ENCODE data around the gene ATXN2.

The ATXN2 gene

DNA sequence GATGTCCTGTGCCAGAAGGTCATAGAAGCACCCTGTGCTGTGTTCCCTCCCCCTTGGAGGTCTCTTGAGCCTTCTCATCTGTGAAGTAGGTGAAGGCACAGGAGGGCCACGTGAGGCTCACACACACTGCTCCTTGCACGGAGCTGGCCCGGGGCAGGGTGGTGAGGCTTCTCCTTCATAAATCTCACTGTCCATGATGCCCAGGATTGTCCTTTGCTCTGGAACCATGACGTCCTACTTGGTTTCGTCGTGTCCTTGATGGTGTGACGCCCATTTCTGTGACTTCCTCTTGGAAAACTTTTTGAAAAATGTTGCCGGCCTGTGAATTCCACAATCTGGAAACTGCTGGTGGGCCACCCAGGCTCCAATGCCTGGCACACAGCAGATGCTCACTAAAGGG lies 159.0 kb downstream of the ATXN2 start:
- ATAC-seq = no peak
- TF ChIP-seq TOX (CRISPR knock-in tag; IDR thresholded peaks at IDR 0.05; ENCODE audit: borderline replicate concordance) (no peak), ZNF565 (CRISPR knock-in tag; conservative IDR thresholded peaks at IDR 0.05; ENCODE audit: low read depth) (no peak), PPARA (CRISPR knock-in tag; IDR thresholded peaks at IDR 0.05; ENCODE audit: borderline replicate concordance) (no peak), ZFP3 (CRISPR knock-in tag; IDR thresholded peaks at IDR 0.05) (no peak), ZNF8 (CRISPR knock-in tag; IDR thresholded peaks at IDR 0.05) (no peak), ISL1 (CRISPR knock-in tag; IDR thresholded peaks at IDR 0.05) (no peak), ZFP30 (CRISPR knock-in tag; IDR thresholded peaks at IDR 0.05) (no peak), TCF4 (CRISPR knock-in tag; IDR thresholded peaks at IDR 0.05; ENCODE audit: borderline replicate concordance) (no peak), SNAI2 (CRISPR knock-in tag; IDR thresholded peaks at IDR 0.05) (no peak), GLIS3 (CRISPR knock-in tag; IDR thresholded peaks at IDR 0.05) (no peak), RARB (CRISPR knock-in tag; IDR thresholded peaks at IDR 0.05) (no peak), ZC3H10 (CRISPR knock-in tag; IDR thresholded peaks at IDR 0.05) (no peak), ESRRG (CRISPR knock-in tag; IDR thresholded peaks at IDR 0.05) (no peak), BACH2 (CRISPR knock-in tag; IDR thresholded peaks at IDR 0.05; ENCODE audit: borderline replicate concordance) (no peak)
- TF ChIP-seq, protein P1, sequence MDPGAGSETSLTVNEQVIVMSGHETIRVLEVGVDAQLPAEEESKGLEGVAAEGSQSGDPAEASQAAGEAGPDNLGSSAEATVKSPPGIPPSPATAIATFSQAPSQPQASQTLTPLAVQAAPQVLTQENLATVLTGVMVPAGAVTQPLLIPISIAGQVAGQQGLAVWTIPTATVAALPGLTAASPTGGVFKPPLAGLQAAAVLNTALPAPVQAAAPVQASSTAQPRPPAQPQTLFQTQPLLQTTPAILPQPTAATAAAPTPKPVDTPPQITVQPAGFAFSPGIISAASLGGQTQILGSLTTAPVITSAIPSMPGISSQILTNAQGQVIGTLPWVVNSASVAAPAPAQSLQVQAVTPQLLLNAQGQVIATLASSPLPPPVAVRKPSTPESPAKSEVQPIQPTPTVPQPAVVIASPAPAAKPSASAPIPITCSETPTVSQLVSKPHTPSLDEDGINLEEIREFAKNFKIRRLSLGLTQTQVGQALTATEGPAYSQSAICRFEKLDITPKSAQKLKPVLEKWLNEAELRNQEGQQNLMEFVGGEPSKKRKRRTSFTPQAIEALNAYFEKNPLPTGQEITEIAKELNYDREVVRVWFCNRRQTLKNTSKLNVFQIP (CRISPR knock-in tag; IDR thresholded peaks at IDR 0.05; ENCODE audit: borderline replicate concordance, low read depth) = no peak
- TF ChIP-seq, protein P2, sequence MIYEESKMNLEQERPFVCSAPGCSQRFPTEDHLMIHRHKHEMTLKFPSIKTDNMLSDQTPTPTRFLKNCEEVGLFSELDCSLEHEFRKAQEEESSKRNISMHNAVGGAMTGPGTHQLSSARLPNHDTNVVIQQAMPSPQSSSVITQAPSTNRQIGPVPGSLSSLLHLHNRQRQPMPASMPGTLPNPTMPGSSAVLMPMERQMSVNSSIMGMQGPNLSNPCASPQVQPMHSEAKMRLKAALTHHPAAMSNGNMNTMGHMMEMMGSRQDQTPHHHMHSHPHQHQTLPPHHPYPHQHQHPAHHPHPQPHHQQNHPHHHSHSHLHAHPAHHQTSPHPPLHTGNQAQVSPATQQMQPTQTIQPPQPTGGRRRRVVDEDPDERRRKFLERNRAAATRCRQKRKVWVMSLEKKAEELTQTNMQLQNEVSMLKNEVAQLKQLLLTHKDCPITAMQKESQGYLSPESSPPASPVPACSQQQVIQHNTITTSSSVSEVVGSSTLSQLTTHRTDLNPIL (CRISPR knock-in tag; IDR thresholded peaks at IDR 0.05; ENCODE audit: low read depth) = no peak
- TF ChIP-seq, protein P3, sequence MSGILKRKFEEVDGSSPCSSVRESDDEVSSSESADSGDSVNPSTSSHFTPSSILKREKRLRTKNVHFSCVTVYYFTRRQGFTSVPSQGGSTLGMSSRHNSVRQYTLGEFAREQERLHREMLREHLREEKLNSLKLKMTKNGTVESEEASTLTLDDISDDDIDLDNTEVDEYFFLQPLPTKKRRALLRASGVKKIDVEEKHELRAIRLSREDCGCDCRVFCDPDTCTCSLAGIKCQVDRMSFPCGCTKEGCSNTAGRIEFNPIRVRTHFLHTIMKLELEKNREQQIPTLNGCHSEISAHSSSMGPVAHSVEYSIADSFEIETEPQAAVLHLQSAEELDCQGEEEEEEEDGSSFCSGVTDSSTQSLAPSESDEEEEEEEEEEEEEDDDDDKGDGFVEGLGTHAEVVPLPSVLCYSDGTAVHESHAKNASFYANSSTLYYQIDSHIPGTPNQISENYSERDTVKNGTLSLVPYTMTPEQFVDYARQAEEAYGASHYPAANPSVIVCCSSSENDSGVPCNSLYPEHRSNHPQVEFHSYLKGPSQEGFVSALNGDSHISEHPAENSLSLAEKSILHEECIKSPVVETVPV (CRISPR knock-in tag; IDR thresholded peaks at IDR 0.05) = no peak
- TF ChIP-seq, protein P4, sequence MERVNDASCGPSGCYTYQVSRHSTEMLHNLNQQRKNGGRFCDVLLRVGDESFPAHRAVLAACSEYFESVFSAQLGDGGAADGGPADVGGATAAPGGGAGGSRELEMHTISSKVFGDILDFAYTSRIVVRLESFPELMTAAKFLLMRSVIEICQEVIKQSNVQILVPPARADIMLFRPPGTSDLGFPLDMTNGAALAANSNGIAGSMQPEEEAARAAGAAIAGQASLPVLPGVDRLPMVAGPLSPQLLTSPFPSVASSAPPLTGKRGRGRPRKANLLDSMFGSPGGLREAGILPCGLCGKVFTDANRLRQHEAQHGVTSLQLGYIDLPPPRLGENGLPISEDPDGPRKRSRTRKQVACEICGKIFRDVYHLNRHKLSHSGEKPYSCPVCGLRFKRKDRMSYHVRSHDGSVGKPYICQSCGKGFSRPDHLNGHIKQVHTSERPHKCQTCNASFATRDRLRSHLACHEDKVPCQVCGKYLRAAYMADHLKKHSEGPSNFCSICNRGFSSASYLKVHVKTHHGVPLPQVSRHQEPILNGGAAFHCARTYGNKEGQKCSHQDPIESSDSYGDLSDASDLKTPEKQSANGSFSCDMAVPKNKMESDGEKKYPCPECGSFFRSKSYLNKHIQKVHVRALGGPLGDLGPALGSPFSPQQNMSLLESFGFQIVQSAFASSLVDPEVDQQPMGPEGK (CRISPR knock-in tag; IDR thresholded peaks at IDR 0.05; ENCODE audit: borderline replicate concordance) = no peak
- TF ChIP-seq, protein P5, sequence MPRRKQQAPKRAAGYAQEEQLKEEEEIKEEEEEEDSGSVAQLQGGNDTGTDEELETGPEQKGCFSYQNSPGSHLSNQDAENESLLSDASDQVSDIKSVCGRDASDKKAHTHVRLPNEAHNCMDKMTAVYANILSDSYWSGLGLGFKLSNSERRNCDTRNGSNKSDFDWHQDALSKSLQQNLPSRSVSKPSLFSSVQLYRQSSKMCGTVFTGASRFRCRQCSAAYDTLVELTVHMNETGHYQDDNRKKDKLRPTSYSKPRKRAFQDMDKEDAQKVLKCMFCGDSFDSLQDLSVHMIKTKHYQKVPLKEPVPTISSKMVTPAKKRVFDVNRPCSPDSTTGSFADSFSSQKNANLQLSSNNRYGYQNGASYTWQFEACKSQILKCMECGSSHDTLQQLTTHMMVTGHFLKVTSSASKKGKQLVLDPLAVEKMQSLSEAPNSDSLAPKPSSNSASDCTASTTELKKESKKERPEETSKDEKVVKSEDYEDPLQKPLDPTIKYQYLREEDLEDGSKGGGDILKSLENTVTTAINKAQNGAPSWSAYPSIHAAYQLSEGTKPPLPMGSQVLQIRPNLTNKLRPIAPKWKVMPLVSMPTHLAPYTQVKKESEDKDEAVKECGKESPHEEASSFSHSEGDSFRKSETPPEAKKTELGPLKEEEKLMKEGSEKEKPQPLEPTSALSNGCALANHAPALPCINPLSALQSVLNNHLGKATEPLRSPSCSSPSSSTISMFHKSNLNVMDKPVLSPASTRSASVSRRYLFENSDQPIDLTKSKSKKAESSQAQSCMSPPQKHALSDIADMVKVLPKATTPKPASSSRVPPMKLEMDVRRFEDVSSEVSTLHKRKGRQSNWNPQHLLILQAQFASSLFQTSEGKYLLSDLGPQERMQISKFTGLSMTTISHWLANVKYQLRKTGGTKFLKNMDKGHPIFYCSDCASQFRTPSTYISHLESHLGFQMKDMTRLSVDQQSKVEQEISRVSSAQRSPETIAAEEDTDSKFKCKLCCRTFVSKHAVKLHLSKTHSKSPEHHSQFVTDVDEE (CRISPR knock-in tag; IDR thresholded peaks at IDR 0.05) = no peak

DNA sequence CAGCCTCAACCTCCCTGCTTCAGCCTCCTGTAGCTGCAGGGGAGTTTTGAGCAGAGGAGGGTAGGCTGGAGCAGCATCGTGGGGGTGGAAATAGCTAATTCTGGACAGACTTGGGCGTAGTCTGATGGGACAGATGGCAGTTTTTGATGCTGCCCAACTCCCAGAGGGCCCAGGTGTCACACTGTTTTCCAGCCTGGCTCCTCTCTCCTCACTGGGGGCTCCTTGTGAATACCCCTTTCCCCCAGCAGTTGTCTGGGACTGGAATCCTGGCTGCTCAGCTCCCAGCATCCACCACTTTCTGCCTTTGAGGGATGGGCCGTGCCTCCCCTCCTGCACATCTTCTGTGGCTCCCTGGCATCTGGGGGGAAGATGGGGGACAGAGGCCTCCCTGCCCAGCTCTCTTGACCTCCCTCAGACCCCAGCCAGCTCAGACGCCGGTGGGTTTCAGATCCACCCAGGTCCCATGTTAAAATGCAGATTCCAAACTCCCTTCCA lies 159.4 kb downstream of the ATXN2 start:
- ATAC-seq = no peak
- TF ChIP-seq SNAI2 (CRISPR knock-in tag; IDR thresholded peaks at IDR 0.05) (no peak), TOX (CRISPR knock-in tag; IDR thresholded peaks at IDR 0.05; ENCODE audit: borderline replicate concordance) (no peak)
- TF ChIP-seq, protein P3 (CRISPR knock-in tag; IDR thresholded peaks at IDR 0.05) = no peak

DNA sequence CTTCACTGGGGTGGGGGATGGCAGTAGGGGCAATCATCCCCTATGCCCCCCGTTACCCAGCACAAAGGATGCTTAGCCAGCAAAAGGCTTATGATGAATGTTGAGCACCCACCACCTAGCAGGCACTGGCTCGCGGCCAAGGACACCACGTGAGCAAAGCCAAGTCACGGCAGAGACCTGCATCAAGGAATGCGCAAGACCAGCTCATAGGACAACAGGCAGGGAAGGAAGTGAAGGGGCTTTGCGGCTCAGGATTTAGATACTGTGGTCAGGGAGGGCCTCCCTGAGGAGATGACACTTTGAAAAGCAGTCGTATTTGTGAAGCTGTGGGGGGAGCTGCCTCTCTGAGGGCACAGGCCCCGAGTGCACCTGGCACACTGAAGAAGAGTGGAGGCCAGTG lies 160.6 kb downstream of the ATXN2 start:
- ATAC-seq = peak; percentile 7
- TF ChIP-seq, protein P1 (CRISPR knock-in tag; IDR thresholded peaks at IDR 0.05; ENCODE audit: borderline replicate concordance, low read depth) = no peak
- TF ChIP-seq, protein P4 (CRISPR knock-in tag; IDR thresholded peaks at IDR 0.05; ENCODE audit: borderline replicate concordance) = no peak
- TF ChIP-seq ISL1 (CRISPR knock-in tag; IDR thresholded peaks at IDR 0.05) (no peak), ZNF70 (CRISPR knock-in tag; IDR thresholded peaks at IDR 0.05) (no peak), ARNTL (CRISPR knock-in tag; IDR thresholded peaks at IDR 0.05; ENCODE audit: borderline replicate concordance, low read depth) (no peak), ESRRG (CRISPR knock-in tag; IDR thresholded peaks at IDR 0.05) (no peak)
